GM20000 (cell line): Measurements from ENCODE around the gene TRPM5.

Experiments used
- DNase-seq: peaks from one replicate; pipeline ENCODE4 v3.0.0; 2012; ENCODE audit warnings: low spot score
- CTCF ChIP-seq: IDR thresholded peaks from 2 replicates; pipeline ENCODE4 v1.5.1; 2012; ENCODE audit warnings: mild to moderate bottlenecking, control low read depth; ENCODE audit errors: extremely low read depth, missing control alignments

The TRPM5 gene

GRCh38 chr11:2396471-2396870, 47.8 kb downstream of the TRPM5 start:
- DNase-seq: no peak
- no peak for TF ChIP-seq CTCF

- TF ChIP-seq CTCF: no peak
Observed at GRCh38 chr11:2395856-2396255, 48.5 kb downstream of the TRPM5 start.

GRCh38 chr11:2395211-2395730, 49.0 kb downstream of the TRPM5 start:
- no peak for TF ChIP-seq CTCF
- no peak for DNase-seq

More at GRCh38 chr11:2395856-2396255, 48.5 kb downstream of the TRPM5 start:
- DNase-seq: no peak

- TF ChIP-seq CTCF: no peak
- no peak for DNase-seq
Observed at GRCh38 chr11:2394818-2395105, 49.6 kb downstream of the TRPM5 start.
